Esophagus muscularis mucosa (tissue), 3 donors: ENCODE data around the gene SPEG.

Source experiments
- POLR2A ChIP-seq: fragments of 450-650 bp; IDR thresholded peaks from one replicate; pipeline ENCODE4 v1.6.1; 2017; ENCODE audit warnings: antibody characterized with exemption, moderate library complexity, mild to moderate bottlenecking, low read depth
- POLR2AphosphoS5 ChIP-seq, 2 donors: sonication (generic); formaldehyde crosslinking; IDR thresholded peaks; one replicate each; pipeline ENCODE4 v1.6.1; 2017; ENCODE audit warnings: antibody characterized with exemption in 2 of 2
- TF ChIP-seq, protein P1 (sequence below), 3 experiments: fragments of 200-600 bp in 2 of 3; fragments of 450-650 bp in 1 of 3; sonication (generic) in 2 of 3; IDR thresholded peaks; one replicate each; pipeline ENCODE4 v1.5.1; 2017 to 2019; ENCODE audit warnings: antibody characterized with exemption in 3 of 3, mild to moderate bottlenecking in 2 of 3, moderate library complexity in 1 of 3

DNA sequence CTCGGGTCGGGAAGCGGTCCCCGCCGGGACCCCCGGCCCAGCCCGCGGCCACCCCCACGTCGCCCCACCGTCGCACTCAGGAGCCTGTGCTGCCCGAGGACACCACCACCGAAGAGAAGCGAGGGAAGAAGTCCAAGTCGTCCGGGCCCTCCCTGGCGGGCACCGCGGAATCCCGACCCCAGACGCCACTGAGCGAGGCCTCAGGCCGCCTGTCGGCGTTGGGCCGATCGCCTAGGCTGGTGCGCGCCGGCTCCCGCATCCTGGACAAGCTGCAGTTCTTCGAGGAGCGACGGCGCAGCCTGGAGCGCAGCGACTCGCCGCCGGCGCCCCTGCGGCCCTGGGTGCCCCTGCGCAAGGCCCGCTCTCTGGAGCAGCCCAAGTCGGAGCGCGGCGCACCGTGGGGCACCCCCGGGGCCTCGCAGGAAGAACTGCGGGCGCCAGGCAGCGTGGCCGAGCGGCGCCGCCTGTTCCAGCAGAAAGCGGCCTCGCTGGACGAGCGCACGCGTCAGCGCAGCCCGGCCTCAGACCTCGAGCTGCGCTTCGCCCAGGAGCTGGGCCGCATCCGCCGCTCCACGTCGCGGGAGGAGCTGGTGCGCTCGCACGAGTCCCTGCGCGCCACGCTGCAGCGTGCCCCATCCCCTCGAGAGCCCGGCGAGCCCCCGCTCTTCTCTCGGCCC lies 13.6 kb downstream of the SPEG start:
- TF ChIP-seq, protein P1, sequence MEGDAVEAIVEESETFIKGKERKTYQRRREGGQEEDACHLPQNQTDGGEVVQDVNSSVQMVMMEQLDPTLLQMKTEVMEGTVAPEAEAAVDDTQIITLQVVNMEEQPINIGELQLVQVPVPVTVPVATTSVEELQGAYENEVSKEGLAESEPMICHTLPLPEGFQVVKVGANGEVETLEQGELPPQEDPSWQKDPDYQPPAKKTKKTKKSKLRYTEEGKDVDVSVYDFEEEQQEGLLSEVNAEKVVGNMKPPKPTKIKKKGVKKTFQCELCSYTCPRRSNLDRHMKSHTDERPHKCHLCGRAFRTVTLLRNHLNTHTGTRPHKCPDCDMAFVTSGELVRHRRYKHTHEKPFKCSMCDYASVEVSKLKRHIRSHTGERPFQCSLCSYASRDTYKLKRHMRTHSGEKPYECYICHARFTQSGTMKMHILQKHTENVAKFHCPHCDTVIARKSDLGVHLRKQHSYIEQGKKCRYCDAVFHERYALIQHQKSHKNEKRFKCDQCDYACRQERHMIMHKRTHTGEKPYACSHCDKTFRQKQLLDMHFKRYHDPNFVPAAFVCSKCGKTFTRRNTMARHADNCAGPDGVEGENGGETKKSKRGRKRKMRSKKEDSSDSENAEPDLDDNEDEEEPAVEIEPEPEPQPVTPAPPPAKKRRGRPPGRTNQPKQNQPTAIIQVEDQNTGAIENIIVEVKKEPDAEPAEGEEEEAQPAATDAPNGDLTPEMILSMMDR (IDR thresholded peaks at IDR 0.05): no peak
- TF ChIP-seq POLR2A: no peak
- TF ChIP-seq POLR2AphosphoS5 (IDR thresholded peaks at IDR 0.05): no peak
